22Rv1 (cell line): ENCODE results near the gene S100A6.

Experiments used
- CTCF ChIP-seq: fragments of 450-650 bp; IDR thresholded peaks from 2 replicates; pipeline ENCODE4 v1.5.1; 2017; ENCODE audit warnings: mild to moderate bottlenecking
- ZFX ChIP-seq: fragments of 450-650 bp; IDR thresholded peaks from 2 replicates; pipeline ENCODE4 v1.6.1; 2017; ENCODE audit warnings: antibody characterized with exemption, borderline replicate concordance

GRCh38 chr1:153573351-153573750, 37.6 kb upstream of the S100A6 start:
- TF ChIP-seq CTCF = no peak
- TF ChIP-seq ZFX = no peak
